GM19324 (cell line): ENCODE data around the gene ADCY9.
"Not testable (repeated sequence)": the region's sequence is repeated elsewhere in the genome, so short reads cannot be mapped to it uniquely, and the experiment has no call there.

Experiments
- ATAC-seq: cut with Tn5 transposase; IDR thresholded peaks from one replicate; pipeline ENCODE4 v1.9.1; 2021; ENCODE audit warnings: mild to moderate bottlenecking, moderate library complexity; ENCODE audit not compliant: unreplicated experiment, low FRiP score

The ADCY9 gene

DNA sequence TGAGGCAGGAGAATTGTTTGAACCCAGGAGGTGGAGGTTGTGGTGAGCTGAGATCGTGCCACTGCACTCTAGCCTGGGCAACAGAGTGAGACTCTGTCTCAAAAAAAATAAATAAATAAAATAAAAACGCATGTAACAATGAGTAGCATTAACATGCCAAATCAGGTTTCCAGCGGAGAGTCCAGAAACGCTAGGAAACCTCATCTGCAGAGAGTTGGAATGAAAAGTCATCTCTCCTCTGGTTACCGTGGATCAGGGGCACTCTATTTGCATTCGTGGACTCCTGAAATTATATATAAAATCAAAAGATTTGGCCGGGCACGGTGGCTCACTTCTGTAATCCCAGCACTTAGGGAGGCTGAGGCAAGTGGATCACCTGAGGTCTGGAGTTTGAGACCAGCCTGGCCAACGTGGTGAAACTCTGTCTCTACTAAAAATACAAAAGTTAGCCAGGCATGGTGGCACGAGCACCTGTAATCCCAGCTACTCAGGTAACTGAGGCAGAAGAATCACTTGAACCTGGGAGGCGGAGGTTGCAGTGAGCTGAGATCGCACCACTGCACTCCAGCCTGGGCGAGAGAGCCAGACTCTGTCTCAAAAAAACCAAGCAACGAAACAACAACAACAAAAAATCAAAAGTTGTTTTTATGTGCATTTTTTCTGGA, 156.2 kb downstream of the ADCY9 start:
- ATAC-seq, result not testable (repeated sequence)

DNA sequence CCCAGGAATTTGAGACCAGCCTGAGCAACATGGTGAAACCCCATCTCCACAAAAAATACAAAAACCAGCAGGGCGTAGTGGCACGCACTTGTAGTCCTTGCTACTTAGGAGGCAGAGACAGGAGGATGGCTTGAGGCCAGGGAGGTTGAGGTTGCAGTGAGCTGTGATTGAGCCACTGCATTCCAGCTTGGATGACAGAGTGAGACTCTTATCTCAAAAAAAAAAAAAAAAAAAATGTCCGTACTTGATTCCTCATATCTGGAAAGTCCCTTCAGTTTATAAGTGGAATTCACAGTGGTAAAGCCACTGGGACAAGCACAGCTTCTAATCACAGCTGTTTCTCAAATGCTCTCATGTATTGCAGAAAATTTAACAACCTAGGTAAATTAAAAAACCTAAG, 157.1 kb downstream of the ADCY9 start:
- no peak for ATAC-seq

- ATAC-seq, result no peak
These were observed 158.8 kb downstream of the ADCY9 start for GRCh38 chr16:3957344-3957980.

DNA sequence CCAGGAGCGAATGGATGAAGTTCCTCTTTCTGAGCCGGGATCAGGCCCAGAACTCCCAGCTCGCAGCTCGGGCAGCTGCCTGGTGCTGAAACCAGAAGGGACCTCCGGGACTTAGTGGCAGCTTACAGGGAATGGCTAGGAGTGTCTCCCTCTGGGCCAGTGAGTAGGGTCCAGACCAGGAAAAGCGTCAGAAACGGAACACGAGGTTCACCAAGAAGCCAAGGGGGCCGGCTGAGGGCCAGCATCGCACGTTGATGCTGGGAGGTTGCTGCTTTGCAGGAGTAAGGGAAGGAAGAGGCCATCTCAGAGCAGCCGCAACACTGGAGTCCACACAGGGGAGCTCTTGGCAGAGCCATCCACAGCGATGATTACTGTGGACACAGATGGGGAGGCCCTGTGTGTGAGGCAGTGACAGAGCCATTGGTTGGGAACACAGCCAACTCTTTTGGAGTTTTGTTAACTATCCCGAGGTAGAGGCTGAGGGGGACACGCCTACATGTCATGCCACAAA, 161.8 kb downstream of the ADCY9 start:
- ATAC-seq, result no peak

DNA sequence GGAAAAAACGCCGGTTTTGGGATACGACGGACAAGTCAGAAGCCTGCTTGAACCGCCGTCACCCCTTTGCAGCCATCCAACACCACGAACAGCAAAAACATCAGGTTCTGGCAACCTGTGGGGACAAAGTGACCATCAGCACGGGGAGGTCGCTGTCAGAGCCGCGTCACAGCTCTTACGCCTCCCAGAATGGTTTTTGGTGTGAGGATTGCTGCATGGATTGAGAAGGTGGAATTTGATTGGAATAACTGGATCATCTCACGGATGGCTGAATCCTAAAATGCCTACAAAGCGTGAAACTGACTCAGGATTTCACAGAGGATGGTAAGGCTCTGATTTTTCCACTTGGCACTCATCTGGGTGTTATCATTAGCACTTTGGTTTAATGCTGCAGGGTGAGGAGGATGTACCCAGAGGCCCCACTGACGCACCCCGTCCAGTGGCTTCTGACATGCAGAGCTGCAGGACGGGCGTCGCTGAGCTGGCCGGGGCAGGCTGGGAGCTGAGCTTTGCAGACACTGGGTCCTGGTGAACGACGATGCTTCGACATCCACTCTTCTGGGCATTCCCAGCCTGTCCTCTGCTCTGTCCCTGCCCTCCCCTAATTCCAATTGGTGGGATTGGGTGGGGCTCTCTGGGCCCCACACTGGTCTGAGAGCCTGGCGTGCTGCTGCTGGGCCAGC, 162.4 kb downstream of the ADCY9 start:
- ATAC-seq, result no peak

DNA sequence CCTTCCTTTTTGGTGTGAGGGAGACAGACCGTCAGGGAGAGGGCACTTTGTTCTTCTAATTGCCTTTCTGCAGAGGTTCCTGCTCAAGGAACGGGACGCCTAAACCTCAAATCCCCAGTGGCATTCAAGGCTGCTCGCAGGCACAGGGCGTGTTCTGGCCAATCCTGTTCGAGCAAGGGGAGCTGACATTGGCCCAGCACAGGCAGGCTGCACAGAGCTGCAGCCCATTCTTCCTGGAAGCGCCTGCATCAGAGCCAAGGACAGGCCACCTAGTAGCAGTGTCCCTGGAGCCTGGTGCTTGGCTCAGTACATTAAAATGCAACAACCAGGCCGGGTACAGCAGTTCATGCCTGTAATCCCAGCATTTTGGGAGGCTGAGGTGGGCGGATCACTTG, 163.5 kb downstream of the ADCY9 start:
- no peak for ATAC-seq

- ATAC-seq, result no peak
These were observed 164.1 kb downstream of the ADCY9 start for GRCh38 chr16:3951861-3952736.

GRCh38 chr16:3951380-3951779, 164.9 kb downstream of the ADCY9 start:
- not testable (repeated sequence) for ATAC-seq

- no peak for ATAC-seq
These were observed 165.7 kb downstream of the ADCY9 start for GRCh38 chr16:3950343-3951193.

GRCh38 chr16:3949946-3950342, 166.3 kb downstream of the ADCY9 start:
- ATAC-seq, result no peak

- ATAC-seq, result no peak
These were observed 167.0 kb downstream of the ADCY9 start for GRCh38 chr16:3949287-3949686.

- no peak for ATAC-seq
These were observed 167.8 kb downstream of the ADCY9 start for GRCh38 chr16:3948378-3948995.

- no peak for ATAC-seq
These were observed 169.6 kb downstream of the ADCY9 start for GRCh38 chr16:3946604-3947180.

GRCh38 chr16:3945751-3946603, 170.3 kb downstream of the ADCY9 start:
- no peak for ATAC-seq

GRCh38 chr16:3944457-3944856, 171.8 kb downstream of the ADCY9 start:
- not testable (repeated sequence) for ATAC-seq

GRCh38 chr16:3942146-3942545, 174.1 kb downstream of the ADCY9 start:
- not testable (repeated sequence) for ATAC-seq

DNA sequence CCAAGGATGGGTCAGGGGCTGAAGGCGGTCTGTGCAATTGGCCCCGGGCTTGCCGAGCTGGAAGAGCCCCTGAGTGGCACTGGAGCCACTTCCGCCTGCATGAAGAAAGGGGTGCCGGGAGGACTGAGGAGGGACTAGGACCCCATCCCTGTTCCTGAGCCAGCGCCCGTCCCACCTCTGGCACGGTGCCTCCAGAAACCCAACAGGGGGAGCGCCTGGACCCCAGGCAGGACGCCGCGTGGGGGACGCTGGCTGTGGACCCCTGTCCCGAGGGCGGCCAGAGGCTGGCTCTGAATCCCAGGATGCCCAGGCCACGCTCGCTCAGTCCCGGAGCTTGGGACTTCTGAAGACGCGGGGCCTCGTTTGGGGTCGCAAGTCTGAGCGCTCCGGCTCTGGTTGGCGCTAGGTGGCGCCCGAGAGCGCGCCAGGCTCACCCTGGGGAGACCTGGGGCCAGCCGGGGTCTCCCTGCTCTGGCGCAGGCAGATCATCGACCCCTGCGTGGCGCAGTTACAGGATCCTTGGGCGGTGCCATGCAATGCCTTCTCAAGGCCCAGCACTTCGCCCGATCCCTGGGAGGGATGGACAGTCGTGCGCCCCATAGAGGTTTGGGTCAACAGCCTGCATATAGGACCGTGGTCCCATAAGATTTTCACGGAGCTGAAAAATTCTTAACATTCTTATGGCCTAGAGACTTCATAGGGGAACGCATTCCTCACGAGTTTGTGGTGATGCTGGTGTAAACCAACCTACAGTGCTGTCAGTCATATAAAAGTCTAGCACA, 177.2 kb downstream of the ADCY9 start:
- ATAC-seq, result no peak
